ENCODE results near the gene BACE2.

The BACE2 gene

DNA sequence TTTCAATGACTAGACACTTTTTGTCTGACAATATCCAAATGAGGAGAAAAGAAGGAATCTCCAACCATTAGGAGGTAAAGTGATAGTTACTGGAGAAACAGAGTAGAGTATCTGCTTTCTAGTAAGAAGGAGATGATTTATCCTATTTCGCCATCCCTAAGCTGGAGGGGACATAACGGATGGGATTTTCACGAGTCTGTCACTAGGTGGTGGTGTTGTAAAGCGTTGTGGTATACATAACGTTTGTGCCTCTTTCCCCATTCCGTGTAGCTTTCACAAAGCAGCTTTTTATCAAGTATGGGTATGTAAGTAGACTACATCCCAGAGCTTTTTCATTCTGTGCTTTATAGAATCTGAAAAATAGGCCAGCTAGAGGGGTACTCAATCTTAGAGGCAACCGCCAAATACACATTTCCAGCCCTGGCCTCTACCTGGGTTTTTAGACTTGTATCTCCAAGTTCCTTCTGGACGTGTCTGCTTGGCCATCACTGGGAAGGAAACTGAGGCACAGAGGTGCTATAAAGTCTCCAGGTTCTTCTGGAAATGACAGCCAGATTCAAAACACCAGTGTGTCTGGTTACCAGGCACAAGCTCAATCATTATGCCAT lies 115.4 kb downstream of the BACE2 start:
- TF ChIP-seq, protein P1, sequence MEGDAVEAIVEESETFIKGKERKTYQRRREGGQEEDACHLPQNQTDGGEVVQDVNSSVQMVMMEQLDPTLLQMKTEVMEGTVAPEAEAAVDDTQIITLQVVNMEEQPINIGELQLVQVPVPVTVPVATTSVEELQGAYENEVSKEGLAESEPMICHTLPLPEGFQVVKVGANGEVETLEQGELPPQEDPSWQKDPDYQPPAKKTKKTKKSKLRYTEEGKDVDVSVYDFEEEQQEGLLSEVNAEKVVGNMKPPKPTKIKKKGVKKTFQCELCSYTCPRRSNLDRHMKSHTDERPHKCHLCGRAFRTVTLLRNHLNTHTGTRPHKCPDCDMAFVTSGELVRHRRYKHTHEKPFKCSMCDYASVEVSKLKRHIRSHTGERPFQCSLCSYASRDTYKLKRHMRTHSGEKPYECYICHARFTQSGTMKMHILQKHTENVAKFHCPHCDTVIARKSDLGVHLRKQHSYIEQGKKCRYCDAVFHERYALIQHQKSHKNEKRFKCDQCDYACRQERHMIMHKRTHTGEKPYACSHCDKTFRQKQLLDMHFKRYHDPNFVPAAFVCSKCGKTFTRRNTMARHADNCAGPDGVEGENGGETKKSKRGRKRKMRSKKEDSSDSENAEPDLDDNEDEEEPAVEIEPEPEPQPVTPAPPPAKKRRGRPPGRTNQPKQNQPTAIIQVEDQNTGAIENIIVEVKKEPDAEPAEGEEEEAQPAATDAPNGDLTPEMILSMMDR (IDR thresholded peaks at IDR 0.05; ENCODE audit: control insufficient read depth, extremely low read depth, insufficient read depth): peak; percentile 87
- peak; percentile 65 for DNase-seq (ENCODE audit: low read depth)
- no peak overlapping the region for H3K4me3 ChIP-seq (ENCODE audit: low read depth, low read length)

DNA sequence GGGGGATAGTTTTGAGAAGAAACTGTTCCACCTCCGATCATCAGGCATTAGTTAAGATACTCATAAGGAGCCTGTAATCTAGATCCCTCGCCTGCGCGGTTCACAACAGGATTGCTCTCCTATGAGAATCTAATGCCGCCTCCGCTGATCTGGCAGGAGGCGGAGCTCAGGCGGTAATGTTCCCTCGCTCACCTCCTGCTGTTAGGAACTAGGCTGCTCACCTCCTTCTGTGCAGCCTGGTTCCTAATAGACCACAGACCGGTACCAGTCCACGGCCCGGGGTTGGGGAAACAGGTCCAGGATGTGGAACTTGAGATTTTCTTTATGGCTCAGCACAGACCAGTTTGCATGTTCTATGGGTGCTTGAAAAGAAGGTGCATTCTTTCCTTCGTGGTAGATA lies 121.5 kb downstream of the BACE2 start:
- H3K4me3 ChIP-seq (ENCODE audit: low read depth, low read length): no peak overlapping the region
- no peak for DNase-seq (ENCODE audit: low read depth)
- TF ChIP-seq, protein P1 (IDR thresholded peaks at IDR 0.05; ENCODE audit: control insufficient read depth, extremely low read depth, insufficient read depth): no peak

DNA sequence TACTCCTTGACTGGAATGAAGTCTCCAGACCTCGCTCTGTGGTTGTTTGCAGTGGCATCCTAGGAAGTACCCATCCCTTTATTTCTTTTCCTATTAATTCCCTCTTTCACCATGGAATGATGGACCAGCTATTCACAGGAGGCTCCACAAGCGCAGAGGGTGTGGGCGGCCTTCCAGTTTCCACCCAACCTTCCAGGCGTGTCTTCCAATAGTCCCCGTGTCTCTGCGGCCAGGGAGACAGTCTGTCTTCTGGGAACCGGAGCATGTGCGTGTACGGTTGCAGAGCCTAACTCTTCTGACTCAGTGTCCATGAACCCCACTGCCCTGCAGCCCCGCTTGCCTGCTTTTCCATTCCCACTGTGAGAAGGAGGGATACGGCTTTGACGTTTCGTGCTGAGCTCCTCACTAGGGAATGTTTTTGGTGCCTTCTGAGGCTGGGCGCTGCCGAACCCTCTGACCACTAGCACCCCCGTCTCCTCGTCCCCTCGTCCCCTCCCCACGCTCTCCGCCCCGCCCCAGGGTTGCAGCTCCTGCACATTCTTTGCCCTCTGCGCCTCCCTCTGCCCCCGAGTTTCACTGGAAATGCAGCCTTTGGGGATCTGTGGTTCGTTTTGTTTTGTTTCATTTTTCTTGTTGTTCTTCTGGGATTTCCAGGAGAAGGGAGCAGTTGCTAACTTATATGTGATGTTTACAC lies 122.3 kb downstream of the BACE2 start:
- no peak overlapping the region for H3K4me3 ChIP-seq (ENCODE audit: low read depth, low read length)

DNA sequence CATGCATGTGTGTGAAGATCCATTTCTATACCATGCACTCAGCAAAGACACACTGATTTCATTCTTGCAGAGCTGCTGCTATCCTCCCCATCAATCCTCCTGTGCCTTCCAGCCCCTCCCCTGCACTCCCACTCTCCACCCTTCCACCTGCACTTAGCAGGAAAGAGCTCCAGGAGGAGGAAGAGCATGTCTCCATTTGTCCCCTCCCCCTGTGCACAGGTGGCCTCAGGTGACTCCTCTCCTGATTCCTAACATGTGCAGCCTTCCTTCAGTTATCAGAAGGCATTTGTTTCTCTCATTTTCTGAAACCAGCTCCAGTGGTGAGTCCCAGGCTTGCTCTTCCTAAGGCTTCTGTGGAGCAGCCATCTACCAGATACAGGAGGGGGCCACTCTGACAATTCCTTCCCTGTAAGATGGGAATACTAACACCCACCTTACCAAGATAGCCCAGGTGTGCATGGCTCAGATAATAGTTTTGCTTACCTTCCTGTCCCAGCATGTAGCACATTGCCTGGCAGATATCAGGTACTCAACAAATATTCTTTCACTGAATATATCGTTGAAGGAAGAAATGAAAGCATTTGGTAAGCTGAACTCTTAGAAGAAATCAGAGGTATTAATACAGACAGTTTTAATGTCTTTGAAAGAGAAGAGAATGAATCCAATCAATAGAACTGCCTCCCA lies 126.7 kb downstream of the BACE2 start:
- TF ChIP-seq, protein P1 (IDR thresholded peaks at IDR 0.05; ENCODE audit: control insufficient read depth, extremely low read depth, insufficient read depth): no peak
- DNase-seq (ENCODE audit: low read depth): peak; percentile 2
- H3K4me3 ChIP-seq (ENCODE audit: low read depth, low read length): no peak overlapping the region

More for the DNA sequence above, 122.3 kb downstream of the BACE2 start:
- TF ChIP-seq, protein P1 (IDR thresholded peaks at IDR 0.05; ENCODE audit: control insufficient read depth, extremely low read depth, insufficient read depth): no peak
- no peak for DNase-seq (ENCODE audit: low read depth)

DNA sequence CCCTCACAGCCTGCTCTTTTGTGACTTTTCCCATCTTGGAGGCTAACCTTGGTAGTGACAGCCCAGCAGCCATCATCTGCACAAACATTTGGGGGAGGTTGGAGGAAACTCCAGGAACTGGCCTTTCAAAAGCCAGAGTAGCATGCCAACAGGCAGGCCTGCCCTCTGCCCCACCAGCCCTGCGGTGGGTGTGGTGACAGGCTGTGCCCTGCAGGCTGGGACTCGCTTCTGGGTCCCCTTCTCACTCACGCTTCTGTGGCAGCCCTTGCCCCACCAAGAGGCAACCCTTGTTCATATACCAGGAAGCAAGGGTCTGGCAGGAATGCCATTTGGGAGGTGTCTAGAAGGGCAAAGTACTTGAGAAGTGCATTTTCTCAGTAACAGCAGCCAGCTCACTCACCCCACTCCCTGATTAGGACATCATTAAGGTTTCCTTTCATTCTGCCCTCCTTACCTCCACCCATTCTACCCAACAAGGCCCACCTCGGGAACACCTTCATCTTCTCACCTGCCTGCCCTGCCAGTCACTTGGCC lies 127.8 kb downstream of the BACE2 start:
- no peak for DNase-seq (ENCODE audit: low read depth)
- TF ChIP-seq, protein P1 (IDR thresholded peaks at IDR 0.05; ENCODE audit: control insufficient read depth, extremely low read depth, insufficient read depth): no peak
- H3K4me3 ChIP-seq (ENCODE audit: low read depth, low read length): no peak overlapping the region

DNA sequence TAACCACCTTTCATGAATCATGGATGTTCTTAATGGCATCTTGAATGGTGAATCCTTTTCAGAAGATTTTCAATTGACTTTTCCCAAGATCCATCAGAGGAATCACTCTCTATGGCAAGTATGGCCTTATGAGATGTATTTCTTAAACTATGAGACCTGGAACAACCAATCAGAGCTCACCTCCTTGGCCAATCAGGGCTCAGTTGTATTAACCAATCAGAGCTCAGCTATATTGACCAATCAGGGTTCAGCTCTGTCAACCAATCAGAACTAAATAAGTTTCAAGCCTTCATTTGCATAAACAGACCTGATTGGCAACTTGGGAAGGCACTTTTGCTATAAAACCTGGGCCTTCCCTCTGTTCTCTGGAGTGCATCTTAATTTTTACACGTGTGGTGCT lies 135.0 kb downstream of the BACE2 start:
- DNase-seq (ENCODE audit: low read depth): no peak
- H3K4me3 ChIP-seq (ENCODE audit: low read depth, low read length): no peak overlapping the region
- TF ChIP-seq, protein P1 (IDR thresholded peaks at IDR 0.05; ENCODE audit: control insufficient read depth, extremely low read depth, insufficient read depth): no peak
